GM21526 (cell line): ENCODE measurements around the gene JAK3.
"Not testable (repeated sequence)": the region's sequence is repeated elsewhere in the genome, so short reads cannot be mapped to it uniquely, and the experiment has no call there.

ENCODE experiments used
- ATAC-seq: cut with Tn5 transposase; IDR thresholded peaks from one replicate; pipeline ENCODE4 v1.9.1; 2021; ENCODE audit warnings: moderate library complexity; ENCODE audit not compliant: unreplicated experiment, low FRiP score

Gene JAK3

GRCh38 chr19:17807731-17808316 lies 40.0 kb downstream of the JAK3 start:
- ATAC-seq: no peak

DNA sequence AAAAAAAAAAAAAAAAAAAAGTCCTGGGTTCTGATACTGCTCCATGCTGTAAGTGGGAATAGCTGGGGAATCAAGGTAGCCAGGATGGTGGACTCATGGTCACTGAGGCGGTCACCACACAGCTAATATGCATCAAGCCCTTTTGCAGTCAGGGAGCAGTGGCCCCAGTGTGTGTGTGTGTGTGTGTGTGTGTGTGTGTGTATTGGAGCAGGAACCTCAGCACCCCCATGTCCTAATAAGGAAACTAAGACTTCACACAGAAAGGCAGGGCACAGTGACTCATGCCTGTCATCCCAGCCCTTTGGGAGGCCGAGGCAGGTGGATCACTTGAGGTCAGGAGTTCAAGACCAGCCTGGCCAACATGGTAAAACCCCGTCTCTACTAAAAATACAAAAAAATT lies 40.8 kb downstream of the JAK3 start:
- ATAC-seq: no peak

DNA sequence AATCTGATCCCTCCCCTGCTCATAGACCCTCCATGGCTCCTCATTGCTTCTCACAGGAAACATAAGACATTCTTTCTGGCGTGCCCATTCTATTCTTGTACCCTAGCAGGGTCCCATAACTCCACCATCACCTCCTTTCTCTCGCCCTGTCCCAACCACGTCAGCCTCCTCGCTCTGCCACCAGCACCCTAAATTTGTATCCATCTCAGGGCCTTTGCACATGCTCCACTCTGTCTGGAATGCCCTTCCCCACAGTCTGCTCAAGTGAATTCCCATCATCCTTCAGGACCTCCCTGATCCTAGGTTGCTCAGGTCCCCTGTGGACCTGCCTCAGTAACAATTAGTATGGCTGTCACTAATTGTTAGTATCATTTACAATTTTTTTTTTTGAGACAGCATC lies 42.4 kb downstream of the JAK3 start:
- ATAC-seq: no peak

DNA sequence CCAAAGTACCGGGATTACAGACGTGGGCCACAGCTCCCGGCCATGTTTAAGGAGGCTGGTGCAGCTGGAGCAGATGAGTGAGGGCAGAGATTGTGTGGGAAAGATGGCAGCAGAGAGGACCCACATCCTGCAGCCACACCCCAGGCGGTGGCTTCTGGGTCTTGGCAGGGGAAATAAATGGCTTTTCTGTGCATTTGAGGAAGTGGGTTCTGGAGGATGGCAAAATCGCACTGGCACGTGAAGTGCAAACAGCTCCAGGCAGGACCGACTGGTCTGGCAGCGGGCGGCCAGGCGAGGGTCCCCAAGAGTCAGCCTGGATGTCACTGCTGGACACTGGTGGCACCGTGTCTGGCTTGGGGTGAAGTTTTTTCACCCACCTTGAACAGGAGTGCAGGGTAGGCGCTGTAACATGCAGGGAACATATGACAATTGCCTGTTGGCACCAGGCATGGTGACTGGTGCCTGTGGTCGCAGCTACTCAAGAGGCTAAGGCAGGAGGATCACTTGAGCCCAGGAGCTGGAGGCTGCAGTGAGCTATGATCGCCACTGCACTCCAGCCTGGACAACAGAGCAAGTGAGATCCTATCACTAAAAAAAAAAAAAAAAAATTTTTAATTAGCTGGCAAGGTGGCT lies 44.4 kb downstream of the JAK3 start:
- ATAC-seq: no peak

DNA sequence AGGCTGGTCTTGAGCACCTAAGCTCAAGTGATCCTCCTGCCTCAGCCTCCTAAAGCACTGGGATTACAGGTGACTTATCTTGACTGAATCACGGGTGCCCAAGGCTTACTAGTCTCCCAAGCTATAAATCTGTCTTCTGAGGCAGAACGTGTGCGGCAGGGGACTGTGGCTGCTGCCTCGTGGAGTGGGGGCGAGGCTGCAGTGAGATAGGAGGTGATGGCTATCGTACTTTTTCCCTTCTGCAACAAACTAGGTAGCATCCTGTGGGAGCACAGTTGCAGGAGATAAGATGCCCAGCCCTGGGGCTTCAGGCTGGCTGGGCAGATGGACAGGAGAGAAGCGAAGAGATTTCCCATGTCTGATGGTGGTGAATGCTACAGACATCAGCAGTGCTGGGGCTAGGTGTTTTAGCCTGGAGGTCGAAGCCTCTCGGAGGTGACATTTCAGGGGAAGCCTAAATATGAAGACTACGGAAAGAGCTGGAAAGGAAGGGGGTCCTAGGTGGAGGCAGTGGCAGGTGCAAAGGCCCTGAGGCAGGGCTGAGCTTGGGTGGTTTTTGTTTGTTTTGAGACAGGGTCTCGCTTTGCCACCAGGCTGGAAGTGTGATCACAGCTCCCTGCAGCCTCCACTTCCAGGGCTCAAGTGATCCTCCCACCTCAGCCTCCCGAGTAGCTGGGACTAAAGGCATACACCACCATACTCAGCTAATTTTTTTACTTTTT lies 45.5 kb downstream of the JAK3 start:
- ATAC-seq: no peak

GRCh38 chr19:17798599-17798998 lies 49.2 kb downstream of the JAK3 start:
- ATAC-seq: not testable (repeated sequence)

DNA sequence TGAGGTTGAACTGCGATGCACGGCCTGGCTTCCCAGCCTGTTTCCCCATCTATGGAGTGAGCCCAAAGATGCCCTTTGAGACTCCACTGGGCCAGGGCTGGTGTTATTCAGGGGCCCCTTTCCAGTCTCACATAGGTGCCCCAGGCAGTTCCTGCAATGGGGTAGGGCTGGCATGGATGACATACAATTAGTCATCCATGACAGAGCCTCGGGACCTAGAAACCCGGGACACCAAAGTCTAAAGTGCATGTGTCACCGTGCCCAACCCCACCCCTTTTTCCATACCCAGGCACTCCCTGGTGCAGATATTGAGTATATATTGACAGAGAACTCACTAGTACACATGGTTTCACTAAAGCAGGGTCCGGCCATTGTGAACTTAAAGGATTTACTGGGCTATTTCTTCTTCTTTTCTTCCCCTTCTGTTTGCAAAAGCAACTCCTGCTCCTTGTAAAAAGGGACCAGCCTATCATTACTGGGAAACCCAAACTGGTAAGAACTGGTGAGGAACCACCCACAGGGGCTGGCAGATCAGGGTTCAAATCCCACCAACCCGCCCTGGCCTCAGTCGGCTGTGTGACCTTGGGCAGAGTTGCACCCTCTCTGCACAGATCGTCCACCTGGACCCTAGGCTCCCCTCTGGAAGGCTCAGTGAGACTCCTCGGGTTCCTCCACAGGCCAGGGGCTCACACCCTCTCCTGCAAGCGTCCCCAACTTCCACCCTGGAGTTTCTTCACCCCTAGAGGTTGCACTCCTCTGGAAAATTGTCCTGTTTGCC lies 50.2 kb downstream of the JAK3 start:
- ATAC-seq: no peak

GRCh38 chr19:17796838-17797423 lies 50.9 kb downstream of the JAK3 start:
- no peak for ATAC-seq

- ATAC-seq: no peak
These were observed 51.6 kb downstream of the JAK3 start for GRCh38 chr19:17796013-17796837.

DNA sequence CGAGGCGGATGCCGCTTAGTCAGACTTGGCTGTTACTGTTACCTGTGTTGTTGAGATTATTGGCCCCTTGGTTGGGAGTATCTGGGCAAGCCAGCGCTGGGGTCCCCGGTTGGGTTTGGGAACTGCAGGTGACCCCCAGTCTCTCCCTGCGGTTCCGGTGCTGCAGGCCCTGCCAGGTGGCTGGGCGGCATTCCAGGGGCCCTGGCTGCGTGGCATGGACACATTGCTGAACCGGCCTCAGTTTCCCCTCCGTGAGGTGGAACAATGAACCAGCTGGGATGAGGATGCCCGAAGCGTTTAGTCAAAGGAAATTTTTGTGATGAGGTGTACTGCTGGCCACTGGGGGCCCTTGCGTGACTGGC lies 52.3 kb downstream of the JAK3 start:
- ATAC-seq: no peak

- no peak for ATAC-seq
These were observed 52.9 kb downstream of the JAK3 start, which contains the start of gene B3GNT3 for GRCh38 chr19:17794731-17795494. B3GNT3 (plus strand) TSS chr19:17795138; CDS start chr19:17807808, 12,670 bp downstream.

DNA sequence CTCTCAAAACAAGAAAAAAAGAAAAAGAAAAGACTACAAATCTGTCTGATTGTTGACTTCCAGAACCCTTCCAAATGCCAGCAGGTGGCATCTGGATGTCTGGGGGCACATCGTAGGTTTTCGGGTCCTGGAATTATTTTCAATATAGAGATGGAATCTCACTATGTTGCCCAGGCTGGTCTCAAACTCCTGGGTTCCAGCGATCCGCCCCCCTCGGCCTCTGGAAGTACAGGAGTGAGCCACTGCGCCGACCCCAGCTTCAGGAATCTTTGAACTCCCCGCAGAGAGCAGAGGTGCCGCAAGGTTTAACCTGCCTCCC lies 53.4 kb downstream of the JAK3 start:
- ATAC-seq: no peak

DNA sequence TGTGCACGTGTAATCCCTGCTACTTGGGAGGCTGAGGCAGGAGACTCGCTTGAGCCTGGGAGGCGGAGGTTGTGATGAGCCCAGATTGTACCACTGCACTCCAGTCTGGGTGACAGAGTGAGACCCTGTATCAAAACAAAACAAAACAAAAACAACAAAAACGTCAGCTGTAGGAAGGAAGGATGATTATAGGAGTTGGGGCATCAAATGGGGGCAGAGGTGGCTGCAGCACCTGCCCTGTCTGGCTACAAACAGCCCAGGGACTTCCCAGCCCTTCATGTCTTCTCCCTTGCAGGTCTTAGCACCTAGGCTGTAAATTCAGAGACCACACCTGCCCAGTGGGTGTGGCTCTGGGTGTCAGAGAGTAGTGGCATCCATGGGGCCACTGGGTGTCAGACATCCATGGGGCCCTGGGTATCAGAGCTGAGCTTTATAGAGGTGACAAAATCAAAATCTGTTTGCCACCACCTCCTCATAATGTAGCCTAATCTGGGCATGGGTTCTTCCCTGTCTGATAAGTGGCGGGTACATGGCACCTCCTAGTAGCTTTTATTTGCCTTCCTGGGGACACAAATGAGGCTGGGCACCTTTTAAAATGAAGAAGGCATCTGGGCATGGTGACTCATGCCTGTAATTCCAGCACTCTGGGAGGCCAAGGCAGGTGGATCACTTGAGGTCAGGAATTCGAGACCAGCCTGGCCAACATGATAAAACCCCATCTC lies 57.6 kb downstream of the JAK3 start:
- no peak for ATAC-seq

DNA sequence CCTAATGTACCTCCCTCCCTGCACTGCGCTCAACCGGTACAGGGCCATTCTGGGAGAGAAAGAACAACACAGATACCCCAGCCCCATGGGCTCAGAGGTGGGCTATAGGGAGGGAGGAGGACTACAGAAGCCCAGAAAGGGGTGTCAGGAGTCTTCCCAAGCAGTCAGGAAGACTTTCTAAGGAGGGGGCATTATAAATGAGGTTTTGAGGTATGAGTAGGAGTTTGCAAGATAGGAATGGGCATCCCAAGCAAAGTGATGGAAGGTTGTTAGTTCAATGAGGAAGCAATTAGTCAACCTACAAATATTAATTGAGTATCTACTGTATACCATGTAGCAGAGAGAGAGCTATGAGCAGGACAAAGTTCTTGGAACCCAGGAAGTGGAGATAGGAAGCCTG lies 59.1 kb downstream of the JAK3 start:
- no peak for ATAC-seq

DNA sequence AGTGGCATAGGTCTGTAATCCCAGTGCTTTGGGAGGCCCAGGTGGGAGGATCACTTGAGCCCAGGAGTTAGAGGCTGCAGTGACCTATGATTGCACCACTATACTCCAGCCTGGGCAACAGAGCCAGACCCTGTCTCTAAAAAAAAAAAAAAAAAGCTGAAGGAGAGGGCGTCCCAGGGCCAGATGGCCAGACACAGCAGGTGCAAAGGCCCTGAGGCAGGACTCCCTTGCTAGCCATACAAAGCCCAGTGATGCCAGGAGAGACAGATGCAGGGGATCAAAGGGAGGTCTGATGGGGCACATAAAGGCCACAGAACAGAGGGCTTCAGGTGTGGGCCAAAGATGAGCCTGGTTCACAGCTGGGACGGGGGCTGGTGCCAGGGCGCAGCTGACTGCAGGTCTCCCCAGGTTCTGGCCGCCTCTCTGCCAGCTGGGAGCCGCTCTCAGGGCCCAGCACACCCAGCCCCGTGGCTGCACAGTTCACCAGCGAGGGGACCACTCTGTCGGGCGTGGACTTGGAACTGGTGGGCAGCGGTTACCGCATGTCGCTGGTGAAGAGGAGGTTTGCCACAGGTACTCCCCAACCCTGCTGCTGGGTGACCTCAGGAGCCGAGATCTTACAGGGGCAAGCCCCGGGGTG lies 60.4 kb downstream of the JAK3 start:
- no peak for ATAC-seq

GRCh38 chr19:17784201-17785008 lies 63.4 kb downstream of the JAK3 start:
- ATAC-seq: no peak

GRCh38 chr19:17783721-17784120 lies 64.1 kb downstream of the JAK3 start:
- not testable (repeated sequence) for ATAC-seq
